WTC11 (cell line): ENCODE results near the gene SERPINF2. TPM values are rescaled to one million over a fixed set of nuclear protein-coding genes. Genes with fewer than 3 reads are reported as not detected.
A peak's percentile ranks its signal among the peaks of the same experiment; 100 is the strongest.

Experiments
- ATAC-seq: fragments of 200-7000 bp; cut with Tn5 transposase; 2 replicates; pipeline ENCODE4 v1.10.0; 2021; ENCODE audit warnings: mild to moderate bottlenecking, moderate library complexity
- Bru-seq: library from RNA; stranded (reverse); fragments of 400-500 nt; gene quantifications from one replicate; lab custom pipeline; 2021; lab: Mats Ljungman, UMichigan
- CTCF ChIA-PET: fragments of 300-600 bp; sonication (Branson Sonifier 250); formaldehyde crosslinking; loops from one replicate; lab custom pipeline; 2021; ENCODE audit warnings: antibody characterized with exemption; lab: Charles Lee
- POLR2A ChIA-PET: fragments of 350-600 bp; sonication (Branson Sonifier 250); formaldehyde crosslinking; loops from one replicate; lab custom pipeline; 2021; ENCODE audit warnings: antibody characterized with exemption; lab: Charles Lee
- DNase-seq: peaks from one replicate; pipeline ENCODE4 v3.0.0; 2021; ENCODE audit warnings: low spot score
- H3K27ac Mint-ChIP-seq: 2 replicates; pipeline ENCODE4 v1.8.0; 2021; ENCODE audit warnings: mixed read lengths
- H3K27me3 Mint-ChIP-seq: 2 replicates; pipeline ENCODE4 v1.8.0; 2021; ENCODE audit warnings: low read depth, mild to moderate bottlenecking, moderate library complexity, mixed read lengths
- H3K36me3 Mint-ChIP-seq: 2 replicates; pipeline ENCODE4 v1.8.0; 2021; ENCODE audit warnings: mixed read lengths
- H3K4me1 Mint-ChIP-seq: 2 replicates; pipeline ENCODE4 v1.8.0; 2022; ENCODE audit warnings: mixed read lengths
- H3K4me3 Mint-ChIP-seq: 2 replicates; pipeline ENCODE4 v1.8.0; 2021; ENCODE audit warnings: mild to moderate bottlenecking, moderate library complexity, mixed read lengths
- H3K9me3 Mint-ChIP-seq: 2 replicates; pipeline ENCODE4 v1.8.0; 2021; ENCODE audit warnings: mixed read lengths
- CREB1 ChIP-seq: sonication (generic); formaldehyde crosslinking; IDR thresholded peaks from 2 replicates; pipeline ENCODE4 v1.8.0; 2023; ENCODE audit warnings: mild to moderate bottlenecking, missing genetic modification reagents
- CREM ChIP-seq: sonication (generic); formaldehyde crosslinking; IDR thresholded peaks from 2 replicates; pipeline ENCODE4 v1.8.1; 2022; ENCODE audit warnings: mild to moderate bottlenecking, missing genetic modification reagents, moderate library complexity
- GABPB1 ChIP-seq: sonication (generic); formaldehyde crosslinking; IDR thresholded peaks from 2 replicates; pipeline ENCODE4 v1.8.1; 2023; ENCODE audit warnings: mild to moderate bottlenecking, missing genetic modification reagents
- GRHL2 ChIP-seq: fragments of 250-450 bp; sonication (Bioruptor Pico); IDR thresholded peaks from 2 replicates; pipeline ENCODE4 v1.8.0; 2022; ENCODE audit warnings: mild to moderate bottlenecking, moderate library complexity; ENCODE audit not compliant: insufficient replicate concordance, severe bottlenecking
- JUN ChIP-seq: sonication (generic); formaldehyde crosslinking; IDR thresholded peaks from 2 replicates; pipeline ENCODE4 v1.8.0; 2023; ENCODE audit warnings: mild to moderate bottlenecking, missing genetic modification reagents
- MYBL2 ChIP-seq: sonication (generic); formaldehyde crosslinking; IDR thresholded peaks from 2 replicates; pipeline ENCODE4 v1.8.1; 2023; ENCODE audit warnings: mild to moderate bottlenecking, moderate library complexity, missing genetic modification reagents
- NR3C1 ChIP-seq: sonication (generic); formaldehyde crosslinking; conservative IDR thresholded peaks from 2 replicates; pipeline ENCODE4 v1.8.1; 2023; ENCODE audit warnings: low read depth, mild to moderate bottlenecking, missing genetic modification reagents
- RELA ChIP-seq: sonication (generic); formaldehyde crosslinking; IDR thresholded peaks from 2 replicates; pipeline ENCODE4 v1.8.1; 2022; ENCODE audit warnings: missing genetic modification reagents, mild to moderate bottlenecking, borderline replicate concordance
- TP53 ChIP-seq: sonication (generic); formaldehyde crosslinking; IDR thresholded peaks from 2 replicates; pipeline ENCODE4 v1.8.1; 2023; ENCODE audit warnings: mild to moderate bottlenecking, missing genetic modification reagents
- ZNF138 ChIP-seq: sonication (generic); formaldehyde crosslinking; conservative IDR thresholded peaks from 2 replicates; pipeline ENCODE4 v1.8.1; 2022; ENCODE audit warnings: mild to moderate bottlenecking, moderate library complexity, missing genetic modification reagents
- ZNF416 ChIP-seq: fragments of 250-450 bp; sonication (Bioruptor Pico); IDR thresholded peaks from 2 replicates; pipeline ENCODE4 v1.9.0; 2021; ENCODE audit warnings: mild to moderate bottlenecking, inconsistent platforms
- long read RNA-seq, 3 experiments: library from RNA in 1 of 3; library from capped mRNA in 1 of 3; library from polyadenylated mRNA in 1 of 3; unstranded in 2 of 3; stranded (forward) in 1 of 3; transcript quantifications; one replicate each; pipeline ENCODE4 v2.0.0, GENCODE V29; 2021
- total RNA-seq: library from RNA; stranded (reverse); gene quantifications from 3 replicates; pipeline ENCODE4 v1.2.3, GENCODE V29; 2021
- TF ChIP-seq, protein P1 (sequence below): sonication (generic); formaldehyde crosslinking; IDR thresholded peaks from 2 replicates; pipeline ENCODE4 v1.8.1; 2023; ENCODE audit warnings: mild to moderate bottlenecking, missing genetic modification reagents, moderate library complexity
- TF ChIP-seq, protein P2 (sequence below): fragments of 250-450 bp; sonication (Bioruptor Pico); IDR thresholded peaks from 2 replicates; pipeline ENCODE4 v1.9.0; 2021; ENCODE audit warnings: moderate library complexity, mild to moderate bottlenecking, inconsistent platforms, borderline replicate concordance
- TF ChIP-seq, protein P3 (sequence below): sonication (generic); formaldehyde crosslinking; IDR thresholded peaks from 2 replicates; pipeline ENCODE4 v1.8.1; 2023; ENCODE audit warnings: mild to moderate bottlenecking, moderate library complexity, missing genetic modification reagents
- TF ChIP-seq, protein P4 (sequence below): sonication (generic); formaldehyde crosslinking; IDR thresholded peaks from 2 replicates; pipeline ENCODE4 v1.8.1; 2023; ENCODE audit warnings: mild to moderate bottlenecking, missing genetic modification reagents, borderline replicate concordance
- TF ChIP-seq, protein P5 (sequence below): sonication (generic); formaldehyde crosslinking; IDR thresholded peaks from 2 replicates; pipeline ENCODE4 v1.8.0; 2023; ENCODE audit warnings: mild to moderate bottlenecking, missing genetic modification reagents

SERPINF2 gene
- total RNA-seq (1.6 to 2.7 TPM (median 2.1 TPM) in 3 replicates), Bru-seq, nascent RNA (percentile 26 among the genes with signal in this experiment)
- long read RNA-seq, experiment 1, partial matches to known transcripts: 4 of 5 reads
- long read RNA-seq, experiment 1, other reads (novel, unspliced or antisense): 1 of 5 reads
- long read RNA-seq, experiment 2, partial matches to known transcripts: 3 of 3 reads
- long read RNA-seq, experiment 2, other reads (novel, unspliced or antisense): 0 of 3 reads
- long read RNA-seq, experiment 3, partial matches to known transcripts: 7 of 9 reads
- long read RNA-seq, experiment 3, other reads (novel, unspliced or antisense): 2 of 9 reads

DNA sequence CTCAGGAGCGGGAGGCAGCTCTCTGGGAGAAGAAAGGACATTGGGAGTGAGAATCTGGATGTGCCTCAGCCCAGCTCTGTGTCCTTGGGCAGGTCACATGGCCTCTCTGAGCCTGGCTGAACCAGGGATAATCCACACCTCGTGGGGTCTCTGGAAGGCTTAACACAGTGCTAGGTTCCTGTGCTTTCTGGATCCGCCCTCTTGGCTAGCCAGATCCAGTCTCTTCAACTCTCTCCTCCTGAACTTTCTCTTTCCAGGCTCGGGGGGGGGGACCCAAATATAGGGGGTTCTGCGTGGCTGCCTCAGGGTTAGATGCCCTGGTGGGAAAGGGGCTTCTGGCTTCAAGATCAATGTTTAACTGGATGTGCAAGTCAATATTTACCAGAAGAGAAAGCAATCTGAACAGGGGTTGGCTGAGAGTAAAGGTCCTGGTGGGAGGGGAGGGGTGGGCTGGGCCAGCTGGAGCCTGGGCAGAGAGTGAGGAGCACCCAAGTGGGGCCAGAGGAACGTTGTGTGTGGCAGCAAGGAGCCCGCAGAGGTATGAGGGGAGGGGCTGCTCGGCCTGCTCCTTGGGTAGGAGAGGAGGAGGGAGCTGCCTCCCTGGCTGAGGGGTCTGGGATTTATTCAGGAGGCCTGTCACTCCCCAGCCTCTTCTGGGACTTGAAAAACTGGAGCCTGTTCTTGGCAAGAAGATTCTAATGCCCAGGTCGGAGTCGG is at the start of gene SERPINF2:
Gene SERPINF2, plus strand, starts transcription at position 501 of the 717 bp plus-strand sequence. CDS start 2,125 bp downstream, outside the sequence.
- Mint-ChIP-seq H3K9me3 (peaks cover 3% of the 10 kb centered on the region; the same call in 1 of the 2 replicates), H3K4me3 (no peak within 1 kb of the TSS), H3K4me1 (peaks cover 3% of the 10 kb centered on the region), H3K27me3 (0 out of 2 replicates have a peak, but pooled peaks cover 2% of the 10 kb centered on the region), H3K36me3 (peaks cover 4% of the 10 kb centered on the region), H3K27ac (no peak within 1 kb of the TSS)
- CTCF ChIA-PET: interaction anchor here (1.4 kb wide), 1 partner anchor 21 kb away, joined by 6 read pairs; no protein-coding TSS in a partner anchor
- ATAC-seq: no peak
- POLR2A ChIA-PET: interaction anchor here (0.9 kb wide), 1 partner anchor 15 kb away, joined by 3 read pairs; no protein-coding TSS in a partner anchor
- no peak for DNase-seq
- TF ChIP-seq, protein P1, sequence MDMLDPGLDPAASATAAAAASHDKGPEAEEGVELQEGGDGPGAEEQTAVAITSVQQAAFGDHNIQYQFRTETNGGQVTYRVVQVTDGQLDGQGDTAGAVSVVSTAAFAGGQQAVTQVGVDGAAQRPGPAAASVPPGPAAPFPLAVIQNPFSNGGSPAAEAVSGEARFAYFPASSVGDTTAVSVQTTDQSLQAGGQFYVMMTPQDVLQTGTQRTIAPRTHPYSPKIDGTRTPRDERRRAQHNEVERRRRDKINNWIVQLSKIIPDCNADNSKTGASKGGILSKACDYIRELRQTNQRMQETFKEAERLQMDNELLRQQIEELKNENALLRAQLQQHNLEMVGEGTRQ (CRISPR knock-in tag): no peak
- TF ChIP-seq GABPB1 (CRISPR knock-in tag) (peak; percentile 15; the same call in 1 of the 2 replicates), GRHL2 (CRISPR knock-in tag) (no peak)

DNA sequence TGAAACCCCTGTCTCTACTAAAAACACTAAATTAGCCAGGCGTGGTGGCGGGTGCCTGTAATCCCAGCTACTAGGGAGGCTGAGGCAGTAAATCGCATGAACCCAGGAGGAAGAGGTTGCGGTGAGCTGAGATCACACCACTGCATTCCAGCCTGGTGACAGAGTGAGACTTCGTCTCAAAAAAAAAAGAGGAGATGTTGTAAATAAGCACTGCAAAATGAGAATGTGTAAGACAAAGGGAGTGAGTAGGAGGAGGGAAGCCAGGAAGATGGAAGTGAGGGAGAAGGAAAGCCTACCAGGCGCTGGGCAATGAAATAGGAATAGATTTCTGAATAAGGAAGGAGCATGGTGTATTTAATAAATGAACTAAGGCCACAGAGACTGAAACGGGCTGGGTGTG is 49.3 kb upstream of the SERPINF2 start:
- Mint-ChIP-seq H3K36me3 (peaks cover 13% of the 10 kb centered on the region), H3K27ac (no peak overlapping the region), H3K27me3 (peaks cover 6% of the 10 kb centered on the region), H3K4me3 (no peak overlapping the region), H3K9me3 (peaks cover 18% of the 10 kb centered on the region), H3K4me1 (no peaks in the 10 kb centered on the region)
- no peak for DNase-seq
- no peak for TF ChIP-seq JUN (CRISPR knock-in tag)
- TF ChIP-seq TP53 (CRISPR knock-in tag): no peak
- no peak for TF ChIP-seq RELA (CRISPR knock-in tag)
- TF ChIP-seq, protein P2, sequence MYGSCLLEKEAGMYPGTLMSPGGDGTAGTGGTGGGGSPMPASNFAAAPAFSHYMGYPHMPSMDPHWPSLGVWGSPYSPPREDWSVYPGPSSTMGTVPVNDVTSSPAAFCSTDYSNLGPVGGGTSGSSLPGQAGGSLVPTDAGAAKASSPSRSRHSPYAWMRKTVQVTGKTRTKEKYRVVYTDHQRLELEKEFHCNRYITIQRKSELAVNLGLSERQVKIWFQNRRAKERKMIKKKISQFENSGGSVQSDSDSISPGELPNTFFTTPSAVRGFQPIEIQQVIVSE (CRISPR knock-in tag): no peak
- no peak for TF ChIP-seq CREB1 (CRISPR knock-in tag)
- TF ChIP-seq, protein P3, sequence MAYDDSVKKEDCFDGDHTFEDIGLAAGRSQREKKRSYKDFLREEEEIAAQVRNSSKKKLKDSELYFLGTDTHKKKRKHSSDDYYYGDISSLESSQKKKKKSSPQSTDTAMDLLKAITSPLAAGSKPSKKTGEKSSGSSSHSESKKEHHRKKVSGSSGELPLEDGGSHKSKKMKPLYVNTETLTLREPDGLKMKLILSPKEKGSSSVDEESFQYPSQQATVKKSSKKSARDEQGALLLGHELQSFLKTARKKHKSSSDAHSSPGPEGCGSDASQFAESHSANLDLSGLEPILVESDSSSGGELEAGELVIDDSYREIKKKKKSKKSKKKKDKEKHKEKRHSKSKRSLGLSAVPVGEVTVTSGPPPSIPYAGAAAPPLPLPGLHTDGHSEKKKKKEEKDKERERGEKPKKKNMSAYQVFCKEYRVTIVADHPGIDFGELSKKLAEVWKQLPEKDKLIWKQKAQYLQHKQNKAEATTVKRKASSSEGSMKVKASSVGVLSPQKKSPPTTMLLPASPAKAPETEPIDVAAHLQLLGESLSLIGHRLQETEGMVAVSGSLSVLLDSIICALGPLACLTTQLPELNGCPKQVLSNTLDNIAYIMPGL (CRISPR knock-in tag): no peak
- TF ChIP-seq, protein P4, sequence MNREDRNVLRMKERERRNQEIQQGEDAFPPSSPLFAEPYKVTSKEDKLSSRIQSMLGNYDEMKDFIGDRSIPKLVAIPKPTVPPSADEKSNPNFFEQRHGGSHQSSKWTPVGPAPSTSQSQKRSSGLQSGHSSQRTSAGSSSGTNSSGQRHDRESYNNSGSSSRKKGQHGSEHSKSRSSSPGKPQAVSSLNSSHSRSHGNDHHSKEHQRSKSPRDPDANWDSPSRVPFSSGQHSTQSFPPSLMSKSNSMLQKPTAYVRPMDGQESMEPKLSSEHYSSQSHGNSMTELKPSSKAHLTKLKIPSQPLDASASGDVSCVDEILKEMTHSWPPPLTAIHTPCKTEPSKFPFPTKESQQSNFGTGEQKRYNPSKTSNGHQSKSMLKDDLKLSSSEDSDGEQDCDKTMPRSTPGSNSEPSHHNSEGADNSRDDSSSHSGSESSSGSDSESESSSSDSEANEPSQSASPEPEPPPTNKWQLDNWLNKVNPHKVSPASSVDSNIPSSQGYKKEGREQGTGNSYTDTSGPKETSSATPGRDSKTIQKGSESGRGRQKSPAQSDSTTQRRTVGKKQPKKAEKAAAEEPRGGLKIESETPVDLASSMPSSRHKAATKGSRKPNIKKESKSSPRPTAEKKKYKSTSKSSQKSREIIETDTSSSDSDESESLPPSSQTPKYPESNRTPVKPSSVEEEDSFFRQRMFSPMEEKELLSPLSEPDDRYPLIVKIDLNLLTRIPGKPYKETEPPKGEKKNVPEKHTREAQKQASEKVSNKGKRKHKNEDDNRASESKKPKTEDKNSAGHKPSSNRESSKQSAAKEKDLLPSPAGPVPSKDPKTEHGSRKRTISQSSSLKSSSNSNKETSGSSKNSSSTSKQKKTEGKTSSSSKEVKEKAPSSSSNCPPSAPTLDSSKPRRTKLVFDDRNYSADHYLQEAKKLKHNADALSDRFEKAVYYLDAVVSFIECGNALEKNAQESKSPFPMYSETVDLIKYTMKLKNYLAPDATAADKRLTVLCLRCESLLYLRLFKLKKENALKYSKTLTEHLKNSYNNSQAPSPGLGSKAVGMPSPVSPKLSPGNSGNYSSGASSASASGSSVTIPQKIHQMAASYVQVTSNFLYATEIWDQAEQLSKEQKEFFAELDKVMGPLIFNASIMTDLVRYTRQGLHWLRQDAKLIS (CRISPR knock-in tag): no peak
- no peak for TF ChIP-seq ZNF416 (CRISPR knock-in tag)
- no peak for TF ChIP-seq MYBL2 (CRISPR knock-in tag)
- TF ChIP-seq ZNF138 (CRISPR knock-in tag): no peak
- TF ChIP-seq, protein P5, sequence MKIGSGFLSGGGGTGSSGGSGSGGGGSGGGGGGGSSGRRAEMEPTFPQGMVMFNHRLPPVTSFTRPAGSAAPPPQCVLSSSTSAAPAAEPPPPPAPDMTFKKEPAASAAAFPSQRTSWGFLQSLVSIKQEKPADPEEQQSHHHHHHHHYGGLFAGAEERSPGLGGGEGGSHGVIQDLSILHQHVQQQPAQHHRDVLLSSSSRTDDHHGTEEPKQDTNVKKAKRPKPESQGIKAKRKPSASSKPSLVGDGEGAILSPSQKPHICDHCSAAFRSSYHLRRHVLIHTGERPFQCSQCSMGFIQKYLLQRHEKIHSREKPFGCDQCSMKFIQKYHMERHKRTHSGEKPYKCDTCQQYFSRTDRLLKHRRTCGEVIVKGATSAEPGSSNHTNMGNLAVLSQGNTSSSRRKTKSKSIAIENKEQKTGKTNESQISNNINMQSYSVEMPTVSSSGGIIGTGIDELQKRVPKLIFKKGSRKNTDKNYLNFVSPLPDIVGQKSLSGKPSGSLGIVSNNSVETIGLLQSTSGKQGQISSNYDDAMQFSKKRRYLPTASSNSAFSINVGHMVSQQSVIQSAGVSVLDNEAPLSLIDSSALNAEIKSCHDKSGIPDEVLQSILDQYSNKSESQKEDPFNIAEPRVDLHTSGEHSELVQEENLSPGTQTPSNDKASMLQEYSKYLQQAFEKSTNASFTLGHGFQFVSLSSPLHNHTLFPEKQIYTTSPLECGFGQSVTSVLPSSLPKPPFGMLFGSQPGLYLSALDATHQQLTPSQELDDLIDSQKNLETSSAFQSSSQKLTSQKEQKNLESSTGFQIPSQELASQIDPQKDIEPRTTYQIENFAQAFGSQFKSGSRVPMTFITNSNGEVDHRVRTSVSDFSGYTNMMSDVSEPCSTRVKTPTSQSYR: no peak
- no peak for TF ChIP-seq NR3C1 (CRISPR knock-in tag)
- TF ChIP-seq CREM (CRISPR knock-in tag): no peak
- ChIA-PET CTCF (no interaction called here), POLR2A (no interaction called here)
- ATAC-seq: no peak
